ENCODE data around the gene CRYZ.
"Not testable (repeated sequence)": the region's sequence is repeated elsewhere in the genome, so short reads cannot be mapped to it uniquely, and the experiment has no call there.

Gene CRYZ

DNA sequence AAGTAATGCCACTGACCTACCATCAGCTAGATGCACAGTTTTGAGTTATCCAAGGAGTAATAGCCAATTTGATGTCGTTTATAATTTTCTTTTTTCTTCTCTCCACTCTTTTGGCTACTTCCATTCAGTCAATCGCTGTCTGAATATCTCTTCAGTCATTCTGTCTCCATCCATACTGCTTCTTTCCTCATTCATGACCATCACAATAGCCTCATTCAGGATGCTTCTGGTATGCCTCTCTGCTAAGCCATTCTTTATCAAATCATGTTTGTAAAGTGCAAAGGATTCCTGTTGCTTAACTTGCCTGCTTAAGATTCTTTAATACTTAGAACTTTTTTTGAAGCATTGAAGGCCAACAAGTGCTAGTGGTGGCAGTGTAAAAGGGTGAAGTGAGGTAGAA is 20.3 kb upstream of the CRYZ start:
- no peak for DNase-seq (ENCODE audit: low read depth in 1 of 2, low spot score in 1 of 2)
- no peak for TF ChIP-seq JUND (IDR thresholded peaks at IDR 0.05; ENCODE audit: low read depth)
- in situ Hi-C loops (cut with HindIII; ENCODE audit: low pct_unique_long_range_greater_than_20kb, low sequenced_read_pairs): no loop called here

- in situ Hi-C loops (cut with HindIII; ENCODE audit: low pct_unique_long_range_greater_than_20kb, low sequenced_read_pairs): no loop called here
- TF ChIP-seq JUND (IDR thresholded peaks at IDR 0.05; ENCODE audit: low read depth): no peak
- DNase-seq (ENCODE audit: low read depth in 1 of 2, low spot score in 1 of 2): no peak
Measured at GRCh38 chr1:74748960-74749359, 16.1 kb upstream of the CRYZ start.

GRCh38 chr1:74745247-74745646 is 12.4 kb upstream of the CRYZ start:
- in situ Hi-C loops (cut with HindIII; ENCODE audit: low pct_unique_long_range_greater_than_20kb, low sequenced_read_pairs); DNase-seq (ENCODE audit: low read depth in 1 of 2, low spot score in 1 of 2): not testable (repeated sequence)

DNA sequence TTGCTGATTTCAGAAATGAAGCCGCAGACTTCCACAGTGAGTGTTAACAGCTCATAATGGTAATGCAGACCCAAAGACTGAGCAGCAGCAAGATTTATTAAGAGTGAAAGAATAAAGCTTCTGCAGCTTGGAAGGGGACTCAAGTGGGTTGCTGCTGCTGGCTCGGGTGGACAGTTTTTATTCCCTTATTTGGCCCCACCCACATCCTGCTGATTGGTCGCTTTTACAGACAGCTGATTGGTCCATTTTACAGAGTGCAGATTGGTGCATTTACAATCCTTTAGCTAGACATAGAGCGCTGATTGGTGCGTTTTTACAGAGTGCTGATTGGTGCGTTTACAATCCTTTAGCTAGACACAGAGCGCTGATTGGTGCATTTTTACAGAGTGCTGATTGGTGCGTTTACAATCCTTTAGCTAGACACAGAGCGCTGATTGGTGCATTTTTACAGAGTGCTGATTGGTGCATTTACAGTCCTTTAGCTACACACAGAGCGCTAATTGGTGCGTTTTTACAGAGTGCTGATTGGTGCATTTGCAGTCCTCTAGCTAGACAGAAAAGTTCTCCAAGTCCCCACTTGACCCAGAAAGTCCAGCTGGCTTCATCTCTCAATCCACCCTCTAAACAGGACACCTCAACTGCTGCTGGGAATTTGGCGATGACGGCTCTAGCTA is 7.6 kb upstream of the CRYZ start:
- DNase-seq (ENCODE audit: low read depth in 1 of 2, low spot score in 1 of 2); in situ Hi-C loops (cut with HindIII; ENCODE audit: low pct_unique_long_range_greater_than_20kb, low sequenced_read_pairs): not testable (repeated sequence)

DNA sequence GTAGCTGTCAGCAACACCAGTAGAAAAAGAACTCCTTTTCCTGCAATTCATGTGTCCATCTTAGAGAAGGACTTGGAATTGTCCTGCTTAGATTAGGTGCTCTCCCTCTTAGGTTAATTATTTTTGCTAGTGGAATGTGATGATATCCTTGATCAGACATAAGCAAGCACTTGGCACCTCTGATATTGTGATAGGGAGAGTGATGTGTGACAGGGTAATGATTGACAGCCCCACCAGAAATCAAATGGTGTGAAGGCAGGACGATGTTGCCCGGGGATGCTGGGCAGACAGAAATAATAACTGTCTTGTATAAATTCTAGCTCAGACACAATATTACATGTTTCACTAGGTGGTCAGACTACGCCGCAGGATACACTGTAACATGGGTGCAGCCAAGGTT is 4.5 kb upstream of the CRYZ start:
- in situ Hi-C loops (cut with HindIII; ENCODE audit: low pct_unique_long_range_greater_than_20kb, low sequenced_read_pairs): no loop called here
- no peak for TF ChIP-seq JUND (IDR thresholded peaks at IDR 0.05; ENCODE audit: low read depth)
- DNase-seq (ENCODE audit: low read depth in 1 of 2, low spot score in 1 of 2): no peak

- in situ Hi-C loops (cut with HindIII; ENCODE audit: low pct_unique_long_range_greater_than_20kb, low sequenced_read_pairs): no loop called here
- TF ChIP-seq JUND (IDR thresholded peaks at IDR 0.05; ENCODE audit: low read depth): no peak
- peak; percentile 17 to 70 for DNase-seq (ENCODE audit: low read depth in 1 of 2, low spot score in 1 of 2)
Measured at GRCh38 chr1:74733604-74734484, 994 bp upstream of the CRYZ start.

- DNase-seq (ENCODE audit: low read depth in 1 of 2, low spot score in 1 of 2); in situ Hi-C loops (cut with HindIII; ENCODE audit: low pct_unique_long_range_greater_than_20kb, low sequenced_read_pairs): not testable (repeated sequence)
Measured at GRCh38 chr1:74732071-74732946, 541 bp downstream of the CRYZ start.

DNA sequence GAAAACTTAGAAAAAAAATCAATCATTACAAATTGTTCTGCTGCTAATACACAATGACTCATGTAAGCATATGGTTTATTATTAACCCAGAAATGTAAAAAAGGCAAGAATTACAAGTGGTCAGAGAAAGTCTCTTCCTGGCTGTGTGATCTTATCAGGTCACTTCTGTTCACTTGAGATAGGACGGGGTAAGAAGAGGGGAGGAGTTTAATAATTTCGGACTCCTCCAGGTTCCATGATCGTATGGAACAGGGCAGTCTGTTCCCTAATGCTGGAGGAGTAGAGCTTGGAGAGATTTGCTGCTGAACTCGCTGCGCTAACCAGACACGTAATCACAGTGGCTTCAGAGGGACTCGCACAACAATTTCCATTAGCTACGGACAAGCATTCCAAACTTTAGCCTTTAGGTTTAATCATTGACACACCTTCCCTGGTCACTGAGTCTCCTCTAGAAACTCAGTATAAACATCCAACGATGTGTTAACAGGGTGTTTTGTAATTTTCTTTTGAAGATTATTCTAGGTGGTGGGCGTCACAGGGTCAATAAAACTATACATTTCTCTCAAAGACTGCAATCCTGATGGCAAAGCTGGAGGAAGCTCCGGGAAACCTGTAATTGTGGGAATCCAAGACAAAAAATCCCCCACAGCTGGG is 1.3 kb downstream of the CRYZ start:
- in situ Hi-C loops (cut with HindIII; ENCODE audit: low pct_unique_long_range_greater_than_20kb, low sequenced_read_pairs): no loop called here
- TF ChIP-seq JUND (IDR thresholded peaks at IDR 0.05; ENCODE audit: low read depth): no peak
- DNase-seq (ENCODE audit: low read depth in 1 of 2, low spot score in 1 of 2): no peak

GRCh38 chr1:74729741-74730478 is 2.9 kb downstream of the CRYZ start:
- in situ Hi-C loops (cut with HindIII; ENCODE audit: low pct_unique_long_range_greater_than_20kb, low sequenced_read_pairs): no loop called here
- DNase-seq (ENCODE audit: low read depth in 1 of 2, low spot score in 1 of 2): no peak
- TF ChIP-seq JUND (IDR thresholded peaks at IDR 0.05; ENCODE audit: low read depth): no peak

DNA sequence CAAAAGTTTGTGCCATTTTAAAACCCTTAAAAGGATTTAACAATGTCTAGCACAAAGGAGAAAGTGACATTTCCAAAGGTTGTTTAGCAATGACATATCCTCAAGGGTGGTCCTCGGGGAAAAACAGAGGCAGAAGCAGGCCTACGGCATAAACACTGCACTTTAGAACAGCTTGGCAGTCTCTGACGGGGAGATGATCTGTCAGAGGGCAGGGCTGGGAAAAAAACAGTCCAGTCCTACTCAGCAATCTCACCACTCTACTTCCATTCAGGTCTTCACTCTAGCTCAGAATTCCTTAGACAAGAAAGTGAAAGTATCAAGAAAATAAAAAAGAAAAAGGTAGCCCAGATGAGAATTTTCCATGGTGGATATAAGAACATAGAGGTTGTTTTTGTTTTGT is 4.1 kb downstream of the CRYZ start:
- DNase-seq (ENCODE audit: low read depth in 1 of 2, low spot score in 1 of 2): no peak
- in situ Hi-C loops (cut with HindIII; ENCODE audit: low pct_unique_long_range_greater_than_20kb, low sequenced_read_pairs): no loop called here
- TF ChIP-seq JUND (IDR thresholded peaks at IDR 0.05; ENCODE audit: low read depth): no peak

DNA sequence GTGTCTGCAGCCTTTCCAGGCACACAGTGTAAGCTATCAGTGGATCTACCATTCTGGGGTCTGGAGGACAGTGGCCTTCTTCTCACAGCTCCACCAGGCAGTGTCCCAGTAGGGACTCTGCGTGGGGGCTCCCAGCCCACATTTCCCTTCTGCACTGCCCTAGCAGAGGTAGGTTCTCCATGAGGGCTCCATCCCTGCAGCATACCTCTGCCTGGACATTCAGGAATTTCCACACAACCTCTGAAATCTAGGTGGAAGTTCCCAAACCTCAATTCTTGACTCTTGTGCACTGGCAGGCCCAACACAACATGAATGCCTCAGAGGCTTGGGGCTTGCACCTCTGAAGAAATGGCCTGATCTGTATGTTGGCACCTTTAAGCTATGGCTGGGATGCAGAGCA is 6.8 kb downstream of the CRYZ start:
- in situ Hi-C loops (cut with HindIII; ENCODE audit: low pct_unique_long_range_greater_than_20kb, low sequenced_read_pairs): no loop called here
- no peak for DNase-seq (ENCODE audit: low read depth in 1 of 2, low spot score in 1 of 2)
- no peak for TF ChIP-seq JUND (IDR thresholded peaks at IDR 0.05; ENCODE audit: low read depth)

- in situ Hi-C loops (cut with HindIII; ENCODE audit: low pct_unique_long_range_greater_than_20kb, low sequenced_read_pairs): no loop called here
- no peak for TF ChIP-seq JUND (IDR thresholded peaks at IDR 0.05; ENCODE audit: low read depth)
Measured at GRCh38 chr1:74717626-74718025, 15.2 kb downstream of the CRYZ start.

More at GRCh38 chr1:74717626-74718025, 15.2 kb downstream of the CRYZ start:
- no peak for DNase-seq (ENCODE audit: low read depth in 1 of 2, low spot score in 1 of 2)

Data from T47D (cell line).